HG02759 (cell line): ENCODE data around the gene WDR54.
"Not testable (repeated sequence)": the region's sequence is repeated elsewhere in the genome, so short reads cannot be mapped to it uniquely, and the experiment has no call there.

ENCODE experiments used
- ATAC-seq: cut with Tn5 transposase; IDR thresholded peaks from one replicate; pipeline ENCODE4 v1.9.1; 2021; ENCODE audit warnings: mild to moderate bottlenecking, moderate library complexity; ENCODE audit not compliant: unreplicated experiment

The WDR54 gene

DNA sequence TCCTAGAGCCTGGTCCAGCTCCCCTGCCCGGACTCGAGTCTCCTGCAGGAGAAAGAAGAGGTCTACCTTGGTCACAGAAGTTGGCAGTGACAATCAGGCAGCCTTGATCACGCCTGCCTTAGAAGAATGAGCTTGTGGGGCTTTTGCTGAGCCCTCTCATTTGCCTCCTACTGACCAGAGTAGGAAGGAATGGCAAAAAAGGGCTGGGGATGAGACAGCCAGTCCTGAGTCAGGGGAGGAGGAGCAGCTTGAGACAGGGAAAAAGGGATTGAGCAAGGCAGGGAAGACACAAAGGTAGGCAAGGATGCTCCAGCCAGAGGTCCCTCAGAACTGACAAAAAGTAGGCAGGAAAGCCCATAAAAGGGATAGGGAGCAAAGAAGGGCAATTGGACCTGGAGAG, 6.0 kb downstream of the WDR54 start:
- no peak for ATAC-seq

DNA sequence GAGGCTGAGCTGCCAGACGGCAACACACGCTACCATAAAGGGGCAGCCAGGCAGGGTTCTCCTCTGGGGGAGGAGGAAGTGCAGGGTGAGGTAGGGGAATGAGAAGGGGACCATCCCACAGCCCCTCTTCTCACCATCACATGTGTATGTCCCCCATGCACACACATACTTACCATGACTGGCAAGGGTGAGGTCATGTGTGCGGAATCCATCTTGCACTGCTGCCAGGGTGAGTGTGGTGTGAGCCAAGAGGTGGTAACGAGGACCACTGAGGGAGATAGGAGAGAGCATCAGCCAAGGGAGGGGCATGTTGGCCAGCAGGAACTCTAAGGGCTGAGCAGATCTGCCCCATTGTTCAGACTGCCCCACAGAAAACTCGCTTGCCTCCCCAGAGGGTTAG, 7.1 kb downstream of the WDR54 start:
- no peak for ATAC-seq

GRCh38 chr2:74429487-74430451, 8.2 kb downstream of the WDR54 start:
- ATAC-seq: no peak

DNA sequence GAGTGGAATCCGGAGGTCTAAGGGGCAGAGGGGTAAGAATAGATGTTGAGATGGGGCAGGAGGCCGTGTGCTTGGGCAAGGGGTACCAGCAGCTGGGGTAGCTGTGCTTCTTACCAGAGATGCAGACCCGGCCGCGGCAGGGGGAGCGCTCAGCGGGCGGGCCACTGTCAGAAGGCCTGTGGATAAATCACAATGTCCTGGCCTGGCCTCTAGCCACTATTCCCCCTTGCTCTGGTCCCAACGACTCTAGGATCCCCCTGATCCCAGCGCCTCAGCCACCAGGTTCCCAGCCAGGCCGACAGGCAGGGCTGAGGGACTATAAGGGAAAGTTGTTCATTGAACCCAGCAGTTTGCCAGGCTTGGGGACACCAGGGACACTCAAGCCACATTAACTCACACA, 9.0 kb downstream of the WDR54 start:
- no peak for ATAC-seq

DNA sequence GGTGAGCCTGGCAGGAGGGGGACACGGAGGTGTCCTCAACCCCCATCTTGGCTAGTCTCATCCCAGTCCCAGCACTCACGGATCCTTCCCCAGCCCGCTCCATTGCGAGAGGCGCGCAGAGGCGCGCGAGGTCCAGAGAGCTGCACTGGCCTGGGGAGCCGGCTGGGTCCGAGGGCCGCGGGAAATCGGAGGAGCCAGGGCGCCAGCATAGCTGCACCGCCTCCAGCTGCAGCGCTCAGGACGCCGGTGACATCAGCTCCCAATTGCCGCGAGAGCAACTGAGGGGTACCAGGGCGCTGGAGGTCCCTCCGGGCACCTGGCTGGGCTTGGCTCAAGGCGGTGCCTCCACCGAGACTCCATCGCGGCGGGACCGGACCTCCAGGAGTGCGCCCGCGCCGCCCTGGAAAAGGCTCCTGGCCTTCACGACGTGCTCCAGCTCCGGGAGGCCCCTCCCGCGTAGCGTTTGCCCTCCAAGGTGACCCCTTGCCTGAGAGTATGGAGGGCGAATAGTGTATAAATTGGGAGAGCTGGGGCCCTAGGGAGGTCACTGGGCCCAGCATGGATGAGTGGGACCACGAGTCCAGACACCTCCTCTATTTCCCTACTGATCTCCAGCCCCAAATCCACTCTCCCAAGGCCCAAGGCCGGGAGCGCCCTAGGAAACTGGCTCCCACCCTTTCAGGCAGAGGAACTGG, 14.7 kb downstream of the WDR54 start:
- no peak for ATAC-seq

DNA sequence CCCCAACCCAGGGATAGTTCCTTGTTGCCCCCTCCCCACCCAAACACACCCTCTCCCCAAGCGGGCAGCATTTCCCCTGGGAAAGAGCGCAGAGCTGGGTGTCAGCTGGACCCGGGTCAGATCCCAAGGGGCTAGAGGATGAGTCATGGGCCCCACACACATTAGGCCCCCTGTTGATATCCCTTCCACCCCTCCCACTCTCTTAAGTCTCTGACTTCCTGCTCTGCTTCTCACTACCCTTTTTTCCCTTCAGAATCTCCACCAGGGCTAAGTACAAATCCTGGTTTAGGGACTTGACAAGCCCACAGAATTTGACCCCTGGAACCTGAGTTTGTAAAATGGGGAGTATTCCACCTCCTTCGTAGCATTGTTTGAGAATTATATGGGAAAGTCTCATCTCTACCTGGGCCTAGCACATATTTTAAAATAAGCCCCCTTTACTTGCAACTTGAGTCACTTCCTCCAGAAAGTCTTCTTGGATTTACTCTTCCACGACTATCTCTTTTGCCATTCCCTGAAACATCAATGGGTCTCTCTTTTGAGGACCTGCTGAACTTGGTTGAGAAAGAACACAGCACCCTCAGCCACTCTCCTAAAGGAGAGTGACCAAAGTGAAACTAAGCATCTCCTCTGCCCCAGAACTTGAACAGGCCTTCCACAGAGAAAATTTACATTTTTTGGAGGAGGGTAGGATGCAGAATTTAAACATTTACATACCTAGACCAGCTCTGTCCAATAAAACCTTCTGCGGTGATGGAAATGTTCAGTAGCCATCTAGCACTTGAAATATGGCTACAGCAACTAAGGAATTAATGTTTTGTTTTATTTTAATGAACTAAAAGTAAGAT, 15.5 kb downstream of the WDR54 start:
- ATAC-seq: no peak

GRCh38 chr2:74438248-74438647, 16.7 kb downstream of the WDR54 start:
- no peak for ATAC-seq

- ATAC-seq: no peak
These were observed 17.8 kb downstream of the WDR54 start for GRCh38 chr2:74439373-74439772.

DNA sequence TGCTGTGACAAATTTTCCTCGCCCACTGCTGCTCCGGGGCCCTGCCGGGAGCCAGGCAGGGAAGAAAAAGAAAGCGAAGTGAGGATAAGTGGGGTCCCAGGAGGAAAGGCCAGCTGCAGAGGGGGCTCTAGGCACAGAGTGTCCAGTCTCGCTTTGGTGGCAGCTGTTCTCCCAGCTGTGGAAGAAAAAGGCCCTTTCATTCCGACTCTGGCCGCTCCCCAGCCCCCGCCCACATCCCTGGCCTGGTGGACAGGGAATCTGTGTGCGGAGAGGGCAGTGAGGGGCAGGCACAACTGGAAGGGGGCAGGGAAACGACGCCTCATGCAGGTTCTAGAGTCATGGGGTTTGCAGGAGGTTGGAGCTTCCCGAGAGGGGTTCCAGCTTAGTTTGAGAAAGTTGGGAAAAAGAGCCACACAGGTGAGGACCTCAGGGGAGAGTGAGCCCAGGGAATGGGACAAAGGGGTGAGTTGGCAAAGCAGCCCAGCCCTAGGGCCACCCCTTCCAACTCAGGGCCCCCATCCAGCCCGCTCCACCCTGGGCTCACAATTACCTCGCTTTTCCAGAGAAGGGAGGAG, 18.4 kb downstream of the WDR54 start:
- no peak for ATAC-seq

- peak; percentile 90 for ATAC-seq
These were observed 19.0 kb downstream of the WDR54 start for GRCh38 chr2:74440378-74441169.

DNA sequence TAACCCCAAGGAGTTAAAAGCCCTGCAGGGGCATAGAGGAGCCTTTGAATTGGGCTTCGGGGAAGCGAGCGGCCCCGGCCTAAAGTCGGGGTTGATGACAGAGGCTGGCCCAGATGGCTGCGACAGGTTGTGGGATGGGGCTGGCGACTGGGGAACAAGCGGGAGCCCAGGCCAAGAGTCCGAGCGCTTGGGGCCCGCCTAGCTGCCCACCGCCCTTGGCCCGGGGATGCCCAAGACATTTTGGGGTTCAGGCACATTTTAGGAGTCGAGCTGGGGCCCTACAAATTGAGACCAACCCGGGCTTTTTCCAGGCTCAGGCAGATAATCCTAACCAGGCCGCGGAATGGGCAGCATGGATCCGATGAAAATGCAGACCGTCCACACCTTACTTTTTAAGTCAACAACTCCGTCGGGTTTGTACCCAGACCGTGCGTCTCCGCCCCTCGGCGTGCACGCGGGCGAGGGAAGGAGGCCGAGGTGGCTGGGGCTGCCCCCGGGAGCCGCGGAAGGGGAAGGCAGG, 19.7 kb downstream of the WDR54 start:
- no peak for ATAC-seq

DNA sequence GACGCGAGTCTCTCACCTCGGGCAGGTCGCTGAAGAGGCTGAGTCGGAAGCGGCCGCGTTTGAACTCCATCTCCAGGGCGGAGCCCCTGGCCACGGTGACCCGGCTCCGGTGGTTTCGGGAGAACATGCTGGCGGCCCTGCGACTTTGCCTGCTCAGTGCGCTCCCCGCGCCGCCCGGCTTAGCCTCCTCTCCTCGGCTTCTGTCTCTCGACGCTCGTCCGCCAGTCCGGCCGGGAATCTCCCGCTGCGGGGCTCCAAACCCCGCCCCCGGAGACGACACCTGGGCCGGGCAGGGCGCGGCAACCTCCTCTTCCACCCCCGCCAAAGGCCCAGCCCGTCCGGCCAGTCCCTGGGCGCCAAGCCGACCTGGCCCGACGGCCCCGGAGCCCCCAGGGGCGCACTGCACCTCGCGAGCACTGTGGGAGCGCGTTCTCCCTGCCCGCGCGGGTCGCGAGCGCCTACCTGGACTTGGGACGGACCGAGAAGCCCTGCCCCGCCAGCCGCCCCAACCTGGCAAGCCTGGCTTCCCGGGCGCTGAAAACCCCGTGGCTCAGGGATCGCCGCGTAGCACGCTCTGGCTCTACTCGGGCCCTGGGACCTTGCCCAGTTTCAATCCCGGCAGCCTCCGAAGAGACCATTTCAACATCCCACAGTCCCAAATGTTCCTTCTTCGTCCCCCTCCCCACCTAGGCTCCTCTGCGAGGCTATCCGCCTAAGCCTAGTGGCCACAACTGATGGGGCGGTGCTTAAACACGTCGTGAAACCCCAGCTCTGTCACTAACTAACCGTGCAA, 20.4 kb downstream of the WDR54 start, which contains the start of gene RTKN:
RTKN (minus strand) TSS at position 248 of the 793 bp plus-strand sequence; CDS start at position 127, 121 bp downstream.
- ATAC-seq: no peak

GRCh38 chr2:74442483-74443297, 21.2 kb downstream of the WDR54 start:
- not testable (repeated sequence) for ATAC-seq

DNA sequence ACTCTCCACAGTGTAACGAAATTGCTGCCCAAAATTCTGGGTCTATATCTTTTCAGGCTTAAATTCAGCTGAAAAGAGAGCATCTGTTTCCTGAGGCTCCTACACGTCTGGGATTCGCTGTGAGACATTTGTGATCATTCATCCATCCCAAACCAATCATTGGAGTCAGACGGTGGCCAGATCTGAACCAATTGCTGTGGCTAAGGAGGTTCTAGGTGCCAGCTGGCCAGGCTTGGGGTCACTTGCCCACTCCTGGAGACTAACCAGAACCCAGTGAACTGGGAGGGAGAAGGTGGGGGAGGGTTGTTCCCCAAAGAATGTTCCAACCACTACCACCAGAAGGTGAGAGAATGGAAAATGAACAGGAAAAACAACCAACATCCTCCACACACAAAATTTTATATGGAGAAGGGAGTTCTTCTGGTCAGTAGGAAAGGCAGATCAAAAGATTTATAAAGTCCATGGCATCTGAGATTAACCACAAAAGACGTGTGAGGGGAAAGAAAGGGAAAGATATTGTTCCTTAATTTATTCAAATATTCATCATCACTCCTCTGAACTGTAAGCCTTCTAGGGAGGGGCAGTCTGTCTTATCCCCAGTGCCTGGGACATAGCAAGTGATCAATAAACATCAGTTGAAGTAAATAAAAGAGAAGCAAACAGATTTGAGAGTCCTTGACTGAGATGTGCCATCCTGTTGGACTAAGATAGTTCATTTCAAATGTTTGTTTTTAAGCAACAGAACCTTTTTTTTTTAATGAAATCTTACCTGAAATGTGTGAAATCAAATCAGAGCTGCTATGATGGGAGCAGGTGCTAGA, 23.2 kb downstream of the WDR54 start:
- no peak for ATAC-seq

DNA sequence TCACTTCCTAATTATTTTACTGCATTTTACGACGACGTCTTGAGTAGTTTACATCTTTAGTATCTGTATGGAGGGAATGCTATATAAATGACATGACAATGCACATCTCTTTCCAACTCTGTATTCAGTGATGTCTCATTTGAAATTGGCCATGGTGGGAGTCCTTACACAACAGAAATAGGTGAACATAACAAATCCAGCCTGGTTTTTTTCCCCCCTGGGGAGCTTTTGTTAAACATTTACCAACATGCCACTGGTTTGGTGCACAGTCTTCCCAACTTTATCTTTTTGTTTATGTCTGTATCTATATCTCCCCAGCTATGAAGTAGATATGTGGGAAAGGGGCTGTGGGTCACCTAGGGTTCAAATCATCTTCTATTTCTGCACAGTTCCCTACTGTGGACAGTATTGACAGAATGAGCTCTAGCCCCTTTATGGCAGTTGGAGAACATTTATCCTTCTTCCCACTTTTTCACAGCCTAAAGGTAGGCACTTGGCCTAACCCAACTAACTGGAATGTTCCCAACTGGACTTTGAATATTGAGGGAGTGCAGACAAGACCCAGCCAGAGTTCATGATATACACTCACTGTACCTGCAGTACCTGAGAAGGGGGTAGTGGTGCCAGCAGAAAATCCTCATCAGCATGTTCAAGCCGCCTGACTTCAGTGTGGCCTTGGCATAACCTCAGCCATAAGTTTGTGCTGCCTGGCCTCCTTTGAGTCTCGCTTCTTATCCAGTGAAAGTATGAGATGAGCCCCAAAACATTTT, 25.9 kb downstream of the WDR54 start:
- no peak for ATAC-seq

DNA sequence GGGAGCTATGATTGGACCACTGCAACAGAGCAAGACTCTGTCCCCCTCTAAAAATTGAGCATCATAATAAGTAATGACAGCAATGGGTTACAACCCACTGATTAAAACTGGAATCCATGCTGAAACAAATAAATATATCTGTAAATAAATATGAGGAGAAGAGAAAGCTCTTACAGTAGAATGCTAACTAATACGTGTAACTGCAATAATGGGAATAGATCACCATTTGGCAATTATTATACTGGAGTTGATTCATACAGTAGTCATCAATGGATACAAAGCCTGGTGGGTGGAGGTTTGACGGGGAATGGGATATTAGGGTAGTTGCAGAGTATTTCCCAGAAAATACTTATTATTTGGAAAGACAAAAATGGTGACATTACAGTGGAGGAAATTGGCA, 27.2 kb downstream of the WDR54 start:
- ATAC-seq: no peak
